H9 (cell line): ENCODE data around the gene NBR1. TPM values are rescaled to one million over a fixed set of nuclear protein-coding genes. Genes with fewer than 3 reads are reported as not detected.

Source experiments
- DNase-seq: peaks from one replicate; pipeline ENCODE4 v3.0.0-alpha.2; 2017
- H2AFZ ChIP-seq: one replicate; pipeline ENCODE4 v1.6.1; 2013; ENCODE audit warnings: mild to moderate bottlenecking, low read length, control low read depth, moderate library complexity
- H2AK5ac ChIP-seq: 2 replicates; pipeline ENCODE4 v1.6.1; 2013; ENCODE audit warnings: low read length, control low read depth, mixed read lengths; ENCODE audit not compliant: insufficient read length
- H2BK120ac ChIP-seq: one replicate; pipeline ENCODE4 v1.6.1; 2013; ENCODE audit warnings: low read depth, mild to moderate bottlenecking, low read length, control low read depth, inconsistent platforms; ENCODE audit not compliant: poor library complexity, severe bottlenecking
- H2BK12ac ChIP-seq: 2 replicates; pipeline ENCODE4 v1.6.1; 2013; ENCODE audit warnings: low read length, control low read depth, mixed read lengths, low read depth; ENCODE audit not compliant: insufficient read length
- H2BK15ac ChIP-seq: 2 replicates; pipeline ENCODE4 v1.6.1; 2013; ENCODE audit warnings: low read depth, low read length, control low read depth
- H2BK20ac ChIP-seq: one replicate; pipeline ENCODE4 v1.6.1; 2013; ENCODE audit warnings: low read depth, mild to moderate bottlenecking, low read length, control low read depth, inconsistent platforms; ENCODE audit not compliant: poor library complexity, severe bottlenecking
- H2BK5ac ChIP-seq: 2 replicates; pipeline ENCODE4 v1.6.1; 2013; ENCODE audit warnings: low read length, control low read depth, mixed read lengths; ENCODE audit not compliant: insufficient read length
- H3K14ac ChIP-seq: 2 replicates; pipeline ENCODE4 v1.6.1; 2013; ENCODE audit warnings: low read length, control low read depth; ENCODE audit not compliant: insufficient read depth
- H3K18ac ChIP-seq: 2 replicates; pipeline ENCODE4 v1.6.1; 2013; ENCODE audit warnings: low read depth, mild to moderate bottlenecking, mixed read lengths, low read length, control low read depth; ENCODE audit not compliant: insufficient read length
- H3K23ac ChIP-seq: 2 replicates; pipeline ENCODE4 v1.6.1; 2013; ENCODE audit warnings: low read length, control low read depth, mixed read lengths, low read depth; ENCODE audit not compliant: insufficient read length
- H3K23me2 ChIP-seq: 2 replicates; pipeline ENCODE4 v1.6.1; 2013; ENCODE audit warnings: low read depth, mild to moderate bottlenecking, mixed read lengths, low read length, control low read depth; ENCODE audit not compliant: insufficient read length, poor library complexity, severe bottlenecking
- H3K27ac ChIP-seq: 2 replicates; pipeline ENCODE4 v1.5.1; 2013; ENCODE audit warnings: low read length, control low read depth, mixed read lengths, low read depth; ENCODE audit not compliant: insufficient read length
- H3K27me3 ChIP-seq: 2 replicates; pipeline ENCODE4 v1.6.1; 2013; ENCODE audit warnings: low read length, control low read depth, inconsistent platforms; ENCODE audit not compliant: insufficient read depth
- H3K4ac ChIP-seq: 2 replicates; pipeline ENCODE4 v1.6.1; 2013; ENCODE audit warnings: low read depth, mild to moderate bottlenecking, control low read depth, inconsistent platforms, low read length, moderate library complexity
- H3K4me1 ChIP-seq: 2 replicates; pipeline ENCODE4 v1.6.1; 2013; ENCODE audit warnings: low read length, control low read depth, inconsistent platforms; ENCODE audit not compliant: insufficient read depth
- H3K4me2 ChIP-seq: 2 replicates; pipeline ENCODE4 v1.6.1; 2013; ENCODE audit warnings: low read length, control low read depth, mixed read lengths; ENCODE audit not compliant: insufficient read length, insufficient read depth
- H3K56ac ChIP-seq: 2 replicates; pipeline ENCODE4 v1.6.1; 2013; ENCODE audit warnings: low read depth, mild to moderate bottlenecking, mixed read lengths, low read length, control low read depth; ENCODE audit not compliant: insufficient read length
- H3K79me1 ChIP-seq: 2 replicates; pipeline ENCODE4 v1.6.1; 2013; ENCODE audit warnings: low read depth, mild to moderate bottlenecking, moderate library complexity, low read length, control low read depth, inconsistent platforms; ENCODE audit not compliant: insufficient read depth, poor library complexity, severe bottlenecking
- H3K79me2 ChIP-seq: 2 replicates; pipeline ENCODE4 v1.6.1; 2013; ENCODE audit warnings: low read length, control low read depth, inconsistent platforms; ENCODE audit not compliant: insufficient read depth
- H3K9ac ChIP-seq: 2 replicates; pipeline ENCODE4 v1.6.1; 2013; ENCODE audit warnings: low read length, control low read depth, mixed read lengths; ENCODE audit not compliant: insufficient read length; ENCODE audit errors: extremely low read depth
- H3K9me3 ChIP-seq: one replicate; pipeline ENCODE4 v1.6.1; 2013; ENCODE audit warnings: low read depth, low read length, inconsistent platforms; ENCODE audit not compliant: control insufficient read depth
- H3T11ph ChIP-seq: one replicate; pipeline ENCODE4 v1.6.1; 2013; ENCODE audit warnings: mild to moderate bottlenecking, low read length, control low read depth, inconsistent platforms
- H4K20me1 ChIP-seq: one replicate; pipeline ENCODE4 v1.6.1; 2013; ENCODE audit not compliant: control insufficient read depth, insufficient read length, insufficient read depth
- H4K5ac ChIP-seq: 2 replicates; pipeline ENCODE4 v1.6.1; 2013; ENCODE audit warnings: low read depth, mild to moderate bottlenecking, mixed read lengths, low read length, control low read depth; ENCODE audit not compliant: insufficient read length
- H4K8ac ChIP-seq: replicated peaks from 2 replicates; pipeline ENCODE4 v1.6.1; 2013; ENCODE audit warnings: low read length, control low read depth, mixed read lengths, low read depth; ENCODE audit not compliant: insufficient read length
- H4K91ac ChIP-seq: 2 replicates; pipeline ENCODE4 v1.6.1; 2013; ENCODE audit warnings: low read depth, mild to moderate bottlenecking, moderate library complexity, mixed read lengths, low read length, control low read depth; ENCODE audit not compliant: insufficient read length
- H3K27ac Mint-ChIP-seq, 3 experiments: 2 replicates in 2 of 3; 3 replicates in 1 of 3; pipeline ENCODE4 v1.8.0; 2020 to 2021; ENCODE audit warnings: mixed read lengths in 3 of 3, mild to moderate bottlenecking in 1 of 3, moderate library complexity in 1 of 3
- H3K27me3 Mint-ChIP-seq: 2 replicates; pipeline ENCODE4 v1.8.0; 2021; ENCODE audit warnings: low read depth, mild to moderate bottlenecking, moderate library complexity, mixed read lengths
- H3K36me3 Mint-ChIP-seq, 3 experiments: 2 replicates in 2 of 3; 3 replicates in 1 of 3; pipeline ENCODE4 v1.8.0; 2020 to 2021; ENCODE audit warnings: low read depth in 3 of 3, mixed read lengths in 3 of 3; ENCODE audit not compliant: insufficient read depth in 1 of 3
- H3K4me1 Mint-ChIP-seq, 2 experiments: 2 replicates each; pipeline ENCODE4 v1.8.0; 2020; ENCODE audit warnings: mixed read lengths in 2 of 2
- H3K4me3 Mint-ChIP-seq, 2 experiments: 2 replicates in 1 of 2; 3 replicates in 1 of 2; pipeline ENCODE4 v1.8.0; 2020 to 2021; ENCODE audit warnings: mild to moderate bottlenecking in 2 of 2, mixed read lengths in 2 of 2, moderate library complexity in 1 of 2
- H3K9me3 Mint-ChIP-seq, 2 experiments: 2 replicates in 1 of 2; 3 replicates in 1 of 2; pipeline ENCODE4 v1.8.0; 2020; ENCODE audit warnings: mild to moderate bottlenecking in 2 of 2, mixed read lengths in 2 of 2, moderate library complexity in 1 of 2
- CTCF ChIP-seq: fragments of 200-600 bp; sonication (generic); conservative IDR thresholded peaks from 3 replicates; pipeline ENCODE4 v1.8.0; 2021; ENCODE audit warnings: antibody characterized with exemption, mild to moderate bottlenecking
- WGBS: extraction: QIAGEN DNeasy Blood & Tissue Kit; methylation state at CpG from one replicate; pipeline ENCODE4 v1.1.7; 2013; ENCODE audit warnings: missing lambda C conversion rate, low lambda C conversion rate, mixed read lengths; ENCODE audit not compliant: insufficient read length; ENCODE audit errors: extremely low coverage; 5-methylcytosine and 5-hydroxymethylcytosine counted together
- total RNA-seq: library from RNA; stranded (reverse); gene quantifications from 2 replicates; pipeline ENCODE4 v1.2.1, GENCODE V29; 2021

Gene NBR1
- total RNA-seq, 1 experiment from 2014 or later: 34.2 TPM

GRCh38 chr17:43219001-43219400 is 48.0 kb downstream of the NBR1 start:
- Histone ChIP-seq H3K14ac (no peak overlapping the region), H2BK120ac (no peak overlapping the region), H3K23me2 (no peaks in the 10 kb centered on the region), H3K23ac (no peak overlapping the region), H3K4me2 (no peak overlapping the region), H4K20me1 (no peaks in the 10 kb centered on the region), H3K27ac (no peak overlapping the region), H4K91ac (no peak overlapping the region), H4K8ac (no peak overlapping the region), H2BK20ac (no peak overlapping the region), H2BK5ac (no peak overlapping the region), H3K27me3 (no peaks in the 10 kb centered on the region), H2AFZ (no peak overlapping the region), H4K5ac (no peak overlapping the region), H2AK5ac (no peak overlapping the region), H3K4ac (no peak overlapping the region), H3K18ac (no peak overlapping the region), H3K79me2 (no peaks in the 10 kb centered on the region), H3K56ac (no peak overlapping the region), H2BK12ac (no peak overlapping the region), H3K79me1 (no peaks in the 10 kb centered on the region), H2BK15ac (no peak overlapping the region), H3K9ac (no peak overlapping the region), H3K4me1 (no peaks in the 10 kb centered on the region; the same call in 1 of the 2 replicates), H3T11ph (no peak overlapping the region), H3K9me3 (no peaks in the 10 kb centered on the region)
- Mint-ChIP-seq H3K4me1 (peaks cover 0 to 2% of the 10 kb centered on the region in 2 experiments; a peak in 1 of 4 replicates), H3K9me3 (no peaks in the 10 kb centered on the region), H3K27me3 (no peaks in the 10 kb centered on the region), H3K4me3 (no peak overlapping the region), H3K27ac (no peak overlapping the region; a peak in 1 of 7 replicates), H3K36me3 (peaks cover 1 to 12% (median 8%) of the 10 kb centered on the region in 3 experiments; a peak in 6 of 7 replicates)
- no CpG with 5 or more reads among the region's 2 CpGs for WGBS
- no peak for DNase-seq
- no peak for TF ChIP-seq CTCF
